HG03439 (cell line): ENCODE data around the gene SERPINA3.
"Not testable (repeated sequence)": the region's sequence is repeated elsewhere in the genome, so short reads cannot be mapped to it uniquely, and the experiment has no call there.

Source experiments
- ATAC-seq: cut with Tn5 transposase; IDR thresholded peaks from one replicate; pipeline ENCODE4 v1.9.1; 2021; ENCODE audit warnings: mild to moderate bottlenecking, moderate library complexity; ENCODE audit not compliant: unreplicated experiment

Gene SERPINA3

GRCh38 chr14:94612174-94612573 is at the start of gene SERPINA3:
Gene SERPINA3 (plus strand): TSS chr14:94612391. CDS start chr14:94614442, 2,051 bp downstream.
- no peak for ATAC-seq

- ATAC-seq, result no peak
These were observed 49.0 kb upstream of the SERPINA3 start for GRCh38 chr14:94562941-94563883.

GRCh38 chr14:94564381-94564780 is 47.8 kb upstream of the SERPINA3 start:
- no peak for ATAC-seq

- no peak for ATAC-seq
These were observed 44.0 kb upstream of the SERPINA3 start for GRCh38 chr14:94568186-94568585.

- no peak for ATAC-seq
These were observed 42.7 kb upstream of the SERPINA3 start for GRCh38 chr14:94569381-94570001.

- ATAC-seq, result no peak
These were observed 42.2 kb upstream of the SERPINA3 start for GRCh38 chr14:94570002-94570400.

- no peak for ATAC-seq
These were observed 41.8 kb upstream of the SERPINA3 start for GRCh38 chr14:94570440-94570839.

- ATAC-seq, result no peak
These were observed 40.8 kb upstream of the SERPINA3 start for GRCh38 chr14:94571395-94571794.

- ATAC-seq, result no peak
These were observed 40.2 kb upstream of the SERPINA3 start for GRCh38 chr14:94571950-94572349.

- ATAC-seq, result no peak
These were observed 39.4 kb upstream of the SERPINA3 start for GRCh38 chr14:94572637-94573303.

- ATAC-seq, result no peak
These were observed 38.5 kb upstream of the SERPINA3 start for GRCh38 chr14:94573475-94574277.

- no peak for ATAC-seq
These were observed 37.9 kb upstream of the SERPINA3 start for GRCh38 chr14:94574336-94574735.

- no peak for ATAC-seq
These were observed 36.2 kb upstream of the SERPINA3 start for GRCh38 chr14:94575730-94576585.

GRCh38 chr14:94577472-94577871 is 34.7 kb upstream of the SERPINA3 start:
- not testable (repeated sequence) for ATAC-seq

GRCh38 chr14:94578712-94579111 is 33.5 kb upstream of the SERPINA3 start:
- no peak for ATAC-seq

GRCh38 chr14:94581127-94581999 is 30.8 kb upstream of the SERPINA3 start, which contains the start of gene SERPINA5:
Gene SERPINA5 (plus strand): TSS chr14:94581426. CDS start chr14:94587363, 5,937 bp downstream.
- no peak for ATAC-seq

- no peak for ATAC-seq
These were observed 29.9 kb upstream of the SERPINA3 start for GRCh38 chr14:94582199-94582750.

- no peak for ATAC-seq
These were observed 29.3 kb upstream of the SERPINA3 start for GRCh38 chr14:94582851-94583250.
